Astrocyte of the spinal cord (primary cell): ENCODE measurements around the gene DISP3.

Experiments used
- DNase-seq: peaks from one replicate; pipeline ENCODE4 v3.0.0; 2011; ENCODE audit warnings: low read depth, low spot score
- H3K4me3 ChIP-seq: 2 replicates; pipeline ENCODE4 v1.5.1; 2011; ENCODE audit warnings: low read depth, mild to moderate bottlenecking, low read length, moderate library complexity
- CTCF ChIP-seq: IDR thresholded peaks from 2 replicates; pipeline ENCODE4 v1.5.1; 2012; ENCODE audit warnings: low read depth, mild to moderate bottlenecking, low read length, inconsistent platforms
- in situ Hi-C: cut with HindIII; loops from 2 replicates; pipeline ENCODE4 v1.10.0; 2017; ENCODE audit warnings: low sequenced_read_pairs

Gene DISP3

GRCh38 chr1:11483581-11484320 lies 4.8 kb downstream of the DISP3 start:
- DNase-seq = no peak
- no peak for TF ChIP-seq CTCF
- no peak overlapping the region for H3K4me3 ChIP-seq
- in situ Hi-C loops = no loop called here

- in situ Hi-C loops = no loop called here
- no peak for DNase-seq
- H3K4me3 ChIP-seq = no peak overlapping the region
- no peak for TF ChIP-seq CTCF
Measured at GRCh38 chr1:11484321-11484655, 5.3 kb downstream of the DISP3 start.

- no peak for TF ChIP-seq CTCF
- H3K4me3 ChIP-seq = no peak overlapping the region
- in situ Hi-C loops = no loop called here
- no peak for DNase-seq
Measured at GRCh38 chr1:11485191-11485590, 6.2 kb downstream of the DISP3 start.

GRCh38 chr1:11486231-11487009 lies 7.5 kb downstream of the DISP3 start:
- DNase-seq = no peak
- in situ Hi-C loops = no loop called here
- TF ChIP-seq CTCF = no peak
- H3K4me3 ChIP-seq = no peak overlapping the region

GRCh38 chr1:11487196-11487751 lies 8.3 kb downstream of the DISP3 start:
- DNase-seq = no peak
- in situ Hi-C loops = no loop called here
- TF ChIP-seq CTCF = no peak

GRCh38 chr1:11488201-11488770 lies 9.3 kb downstream of the DISP3 start:
- no peak for DNase-seq
- no peak for TF ChIP-seq CTCF
- H3K4me3 ChIP-seq = no peak overlapping the region
- in situ Hi-C loops = no loop called here

More at GRCh38 chr1:11487196-11487751, 8.3 kb downstream of the DISP3 start:
- H3K4me3 ChIP-seq = no peak overlapping the region
